SK-N-SH (cell line): ENCODE results near the gene TSPO2. TPM values are rescaled to one million over a fixed set of nuclear protein-coding genes. Genes with fewer than 3 reads are reported as not detected.

Source experiments
- CTCF ChIA-PET: fragments of 300-600, 350-600 bp; formaldehyde crosslinking; extraction: SDS; loops from one replicate; lab custom pipeline; 2021; lab: Yijun Ruan, JAX
- POLR2A ChIA-PET: fragments of 350-600 bp; sonication (Branson Sonifier 250); formaldehyde crosslinking; extraction: SDS; loops from one replicate; lab custom pipeline; 2020; ENCODE audit warnings: antibody characterized with exemption, inconsistent platforms; lab: Yijun Ruan, JAX
- DNase-seq: peaks from one replicate; pipeline ENCODE4 v3.0.0; 2012
- H2AFZ ChIP-seq: fragments of 200-600 bp; sonication (generic); 2 replicates; pipeline ENCODE4 v1.8.1; 2016; ENCODE audit warnings: antibody characterized with exemption, mild to moderate bottlenecking, low read depth
- H3F3A ChIP-seq: fragments of 200-600 bp; sonication (generic); replicated peaks from 2 replicates; pipeline ENCODE3; 2016; ENCODE audit warnings: antibody characterized with exemption, mild to moderate bottlenecking; ENCODE audit not compliant: insufficient read depth
- H3K27ac ChIP-seq, 2 experiments: fragments of 200-500 bp in 1 of 2; fragments of 200-600 bp in 1 of 2; sonication (Bioruptor generic) in 1 of 2; sonication (generic), shearing (Covaris generic) in 1 of 2; 2 replicates each; pipeline versions ENCODE4 v1.5.1 to v1.6.1; 2014 to 2016; ENCODE audit warnings: low read depth in 2 of 2, inconsistent platforms in 1 of 2, low read length in 1 of 2, mild to moderate bottlenecking in 1 of 2, mixed read lengths in 1 of 2
- H3K27me3 ChIP-seq: fragments of 200-600 bp; sonication (generic), shearing (Covaris generic); 2 replicates; pipeline ENCODE4 v1.6.1; 2016; ENCODE audit warnings: mixed run types; ENCODE audit not compliant: insufficient read depth
- H3K36me3 ChIP-seq, 2 experiments: fragments of 200-500 bp in 1 of 2; fragments of 200-600 bp in 1 of 2; sonication (Bioruptor generic) in 1 of 2; sonication (generic) in 1 of 2; replicated peaks in 1 of 2; 2 replicates each; pipeline versions ENCODE3 to v1.5.1; 2014 to 2016; ENCODE audit warnings: low read length in 1 of 2, mild to moderate bottlenecking in 1 of 2; ENCODE audit not compliant: insufficient read depth in 2 of 2, control insufficient read depth in 1 of 2
- H3K4me1 ChIP-seq, 2 experiments: fragments of 200-500 bp in 1 of 2; fragments of 200-600 bp in 1 of 2; sonication (Bioruptor generic) in 1 of 2; sonication (generic), shearing (Covaris generic) in 1 of 2; 2 replicates each; pipeline versions ENCODE4 v1.5.1 to v1.6.1; 2014 to 2016; ENCODE audit warnings: low read depth in 1 of 2, low read length in 1 of 2, mixed run types in 1 of 2; ENCODE audit not compliant: insufficient read depth in 2 of 2, control insufficient read depth in 1 of 2
- H3K4me2 ChIP-seq: fragments of 200-600 bp; sonication (generic), shearing (Covaris generic); 2 replicates; pipeline ENCODE4 v1.6.1; 2017; ENCODE audit warnings: mixed run types
- H3K4me3 ChIP-seq, 2 experiments: fragments of 200-500 bp in 1 of 2; fragments of 200-600 bp in 1 of 2; sonication (Bioruptor generic) in 1 of 2; sonication (generic), shearing (Covaris generic) in 1 of 2; 2 replicates each; pipeline versions ENCODE4 v1.5.1 to v1.8.1; 2014 to 2016; ENCODE audit warnings: low read depth in 2 of 2, inconsistent platforms in 1 of 2, low read length in 1 of 2, mild to moderate bottlenecking in 1 of 2, mixed read lengths in 1 of 2, moderate library complexity in 1 of 2
- H3K79me2 ChIP-seq: fragments of 200-600 bp; sonication (generic); 2 replicates; pipeline ENCODE4 v1.8.1; 2017; ENCODE audit warnings: mild to moderate bottlenecking; ENCODE audit not compliant: insufficient read depth
- H3K9ac ChIP-seq: fragments of 200-600 bp; sonication (generic); 2 replicates; pipeline ENCODE4 v1.6.1; 2017; ENCODE audit warnings: mixed run types
- H3K9me2 ChIP-seq: fragments of 200-600 bp; sonication (generic); 2 replicates; pipeline ENCODE4 v1.6.1; 2017; ENCODE audit warnings: mixed run types
- H3K9me3 ChIP-seq: fragments of 200-600 bp; sonication (generic); 2 replicates; pipeline ENCODE4 v1.6.1; 2017; ENCODE audit warnings: mixed run types, mild to moderate bottlenecking, moderate library complexity
- H4K20me1 ChIP-seq: fragments of 200-600 bp; sonication (generic); 2 replicates; pipeline ENCODE4 v1.6.1; 2017; ENCODE audit warnings: mild to moderate bottlenecking, mixed run types; ENCODE audit not compliant: insufficient read depth
- ELF1 ChIP-seq: IDR thresholded peaks from 2 replicates; pipeline ENCODE4 v1.4.0; 2012
- EP300 ChIP-seq, 2 experiments: IDR thresholded peaks; 2 replicates each; pipeline versions ENCODE4 v1.4.0 to v1.6.1; 2012; ENCODE audit warnings: borderline replicate concordance in 1 of 2, low read depth in 1 of 2, low read length in 1 of 2
- FOXM1 ChIP-seq: IDR thresholded peaks from 2 replicates; pipeline ENCODE4 v1.4.0; 2012; ENCODE audit warnings: low read depth, mild to moderate bottlenecking
- GABPA ChIP-seq: IDR thresholded peaks from 2 replicates; pipeline ENCODE4 v1.4.0; 2012; ENCODE audit warnings: low read depth, mild to moderate bottlenecking
- GATA2 ChIP-seq: sonication (generic); formaldehyde crosslinking; IDR thresholded peaks from 2 replicates; pipeline ENCODE4 v1.5.0; 2020; ENCODE audit warnings: mild to moderate bottlenecking, missing genetic modification reagents
- JUND ChIP-seq: IDR thresholded peaks from 2 replicates; pipeline ENCODE4 v1.4.0; 2012
- MAX ChIP-seq: IDR thresholded peaks from 2 replicates; pipeline ENCODE4 v1.4.0; 2012; ENCODE audit warnings: low read depth
- MEF2A ChIP-seq: IDR thresholded peaks from 2 replicates; pipeline ENCODE4 v1.4.0; 2012; ENCODE audit warnings: low read depth, borderline replicate concordance
- NFIC ChIP-seq: IDR thresholded peaks from 2 replicates; pipeline ENCODE4 v1.4.0; 2012; ENCODE audit warnings: borderline replicate concordance
- POLR2AphosphoS5 ChIP-seq: IDR thresholded peaks from 2 replicates; pipeline ENCODE4 v1.6.1; 2012; ENCODE audit warnings: low read depth, low read length
- RXRA ChIP-seq: IDR thresholded peaks from 2 replicates; pipeline ENCODE4 v1.4.0; 2012; ENCODE audit warnings: low read depth, mild to moderate bottlenecking, borderline replicate concordance
- TAF1 ChIP-seq: IDR thresholded peaks from 2 replicates; pipeline ENCODE4 v1.6.1; 2012; ENCODE audit warnings: low read depth, mild to moderate bottlenecking, low read length, moderate library complexity, borderline replicate concordance
- ZBTB33 ChIP-seq: IDR thresholded peaks from 2 replicates; pipeline ENCODE4 v1.4.0; 2012; ENCODE audit warnings: low read depth, borderline replicate concordance
- WGBS: methylation state at CpG from one replicate; pipeline ENCODE4 v1.1.6; 2017; ENCODE audit warnings: low lambda C conversion rate; 5-methylcytosine and 5-hydroxymethylcytosine counted together
- polyA plus RNA-seq, 3 experiments: library from polyadenylated mRNA; depleted of rRNA; stranded (reverse); fragments of >200 nt; gene quantifications; 2 replicates each; pipeline ENCODE4 v1.2.3, GENCODE V29; 2012

The TSPO2 gene
- polyA plus RNA-seq, 1 of the 3 experiments (the other 2 are of a cell fraction) = not detected

- 79% methylated on average over 2 of the region's 3 CpGs for WGBS
- Histone ChIP-seq H3K27ac (no peak overlapping the region), H3K9ac (no peak overlapping the region), H3K36me3 (no peaks in the 10 kb centered on the region), H3K4me1 (no peaks in the 10 kb centered on the region), H3K9me2 (no peaks in the 10 kb centered on the region), H2AFZ (no peak overlapping the region), H3K79me2 (no peaks in the 10 kb centered on the region), H3F3A (no peaks in the 10 kb centered on the region), H3K27me3 (no peaks in the 10 kb centered on the region; the same call in 1 of the 2 replicates), H3K4me3 (no peak overlapping the region), H4K20me1 (no peaks in the 10 kb centered on the region), H3K9me3 (no peaks in the 10 kb centered on the region), H3K4me2 (no peak overlapping the region)
- ChIA-PET POLR2A (no interaction called here), CTCF (interaction anchor here (1.0 to 2.3 kb wide), 3 partner anchors 11 to 61 kb away, joined by 3 to 15 read pairs (median 5); no protein-coding TSS in a partner anchor)
- no peak for TF ChIP-seq JUND
- DNase-seq = no peak
Measured at GRCh38 chr6:41008011-41008410, 34.3 kb upstream of the TSPO2 start.

GRCh38 chr6:41009669-41010068 lies 32.6 kb upstream of the TSPO2 start:
- Histone ChIP-seq H4K20me1 (no peaks in the 10 kb centered on the region), H3K27ac (no peak overlapping the region), H2AFZ (no peak overlapping the region), H3K4me3 (no peak overlapping the region), H3K4me1 (no peaks in the 10 kb centered on the region), H3K4me2 (no peak overlapping the region), H3K9ac (no peak overlapping the region), H3K9me3 (no peaks in the 10 kb centered on the region), H3K36me3 (no peaks in the 10 kb centered on the region), H3F3A (no peaks in the 10 kb centered on the region), H3K79me2 (no peaks in the 10 kb centered on the region), H3K9me2 (no peaks in the 10 kb centered on the region), H3K27me3 (no peaks in the 10 kb centered on the region; the same call in 1 of the 2 replicates)
- ChIA-PET POLR2A (no interaction called here), CTCF (interaction anchor here (2.3 kb wide), 1 partner anchor 18 kb away, joined by 15 read pairs; no protein-coding TSS in a partner anchor)
- TF ChIP-seq FOXM1 (no peak), GABPA (no peak), NFIC (no peak), GATA2 (no peak), EP300 (IDR thresholded peaks at IDR 0.05; ENCODE audit: borderline replicate concordance in 1 of 2, low read depth in 1 of 2, low read length in 1 of 2) (no peak), ELF1 (no peak), ZBTB33 (no peak), MAX (no peak), MEF2A (no peak), TAF1 (no peak)
- 100% methylated on average over 1 of the region's 1 CpG for WGBS
- no peak for DNase-seq

- no peaks in the 10 kb centered on the region for H3K9me2 ChIP-seq
- H3K9me3 ChIP-seq = no peaks in the 10 kb centered on the region
- H3K4me1 ChIP-seq = peaks cover 0 to 2% of the 10 kb centered on the region in 2 experiments; a peak in 1 of 4 replicates
- no peak overlapping the region for H3K27ac ChIP-seq
- no peak overlapping the region for H3K9ac ChIP-seq
- H3K4me2 ChIP-seq = no peak overlapping the region
- no peaks in the 10 kb centered on the region for H3K79me2 ChIP-seq
- no peak overlapping the region for H3K4me3 ChIP-seq
- H3F3A ChIP-seq = no peaks in the 10 kb centered on the region
- H3K36me3 ChIP-seq = no peaks in the 10 kb centered on the region
- H2AFZ ChIP-seq = no peak overlapping the region
- DNase-seq = no peak
- 73% methylated on average over 2 of the region's 2 CpGs for WGBS
- CTCF ChIA-PET = no interaction called here
- POLR2A ChIA-PET = no interaction called here
- no peaks in the 10 kb centered on the region; the same call in 1 of the 2 replicates for H3K27me3 ChIP-seq
- TF ChIP-seq POLR2AphosphoS5 = no peak
- no peak for TF ChIP-seq RXRA
- H4K20me1 ChIP-seq = no peaks in the 10 kb centered on the region
Measured at GRCh38 chr6:41011673-41012072, 30.6 kb upstream of the TSPO2 start.
